NOMO-1 treated with DMSO at 0.1 percent for 48 hours (cell line): ENCODE results near the gene TPCN2.

Source experiments
- DNase-seq: peaks from one replicate; lab custom pipeline; 2025; ENCODE audit not compliant: unreplicated experiment; lab: John Stamatoyannopoulos, UW

The TPCN2 gene

GRCh38 chr11:69092263-69092662 lies 43.5 kb downstream of the TPCN2 start:
- DNase-seq = no peak

GRCh38 chr11:69093106-69093505 lies 44.4 kb downstream of the TPCN2 start:
- DNase-seq = no peak

GRCh38 chr11:69094111-69094914 lies 45.6 kb downstream of the TPCN2 start:
- DNase-seq = no peak

GRCh38 chr11:69094915-69095290 lies 46.2 kb downstream of the TPCN2 start:
- no peak for DNase-seq

GRCh38 chr11:69095300-69095699 lies 46.6 kb downstream of the TPCN2 start:
- no peak for DNase-seq

- no peak for DNase-seq
These were observed 47.7 kb downstream of the TPCN2 start for GRCh38 chr11:69096473-69096872.

- no peak for DNase-seq
These were observed 48.5 kb downstream of the TPCN2 start for GRCh38 chr11:69097263-69097662.

GRCh38 chr11:69099180-69099579 lies 50.4 kb downstream of the TPCN2 start:
- DNase-seq = no peak

- DNase-seq = no peak
These were observed 51.9 kb downstream of the TPCN2 start for GRCh38 chr11:69100454-69101114.

- DNase-seq = peak; percentile 31
These were observed 52.5 kb downstream of the TPCN2 start for GRCh38 chr11:69101115-69101791.

- no peak for DNase-seq
These were observed 53.3 kb downstream of the TPCN2 start for GRCh38 chr11:69101792-69102695.

GRCh38 chr11:69102732-69103615 lies 54.2 kb downstream of the TPCN2 start:
- no peak for DNase-seq

- DNase-seq = no peak
These were observed 55.6 kb downstream of the TPCN2 start for GRCh38 chr11:69104212-69104855.

GRCh38 chr11:69104856-69105395 lies 56.2 kb downstream of the TPCN2 start:
- no peak for DNase-seq

- no peak for DNase-seq
These were observed 56.8 kb downstream of the TPCN2 start for GRCh38 chr11:69105461-69106030.

- no peak for DNase-seq
These were observed 57.5 kb downstream of the TPCN2 start for GRCh38 chr11:69106031-69106811.

- DNase-seq = no peak
These were observed 58.7 kb downstream of the TPCN2 start for GRCh38 chr11:69107413-69107812.

GRCh38 chr11:69108030-69108429 lies 59.3 kb downstream of the TPCN2 start:
- DNase-seq = no peak
